CD4-positive, CD25-positive, alpha-beta regulatory T cell (primary cell): Measurements from ENCODE around the gene CACNA1B. TPM values are rescaled to one million over a fixed set of nuclear protein-coding genes. Genes with fewer than 3 reads are reported as not detected.

ENCODE experiments used
- ATAC-seq, 2 donors: fragments of 150-1000 bp; cut with Tn5 transposase; one replicate each; pipeline ENCODE4 v1.10.0; 2021; ENCODE audit warnings: low read depth in 2 of 2, moderate number of reproducible peaks in 2 of 2, moderate library complexity in 1 of 2
- DNase-seq, 3 donors: peaks; one replicate each; pipeline versions ENCODE4 v3.0.0 to v3.0.0-alpha.2; 2012 to 2022; ENCODE audit warnings: mixed read lengths in 1 of 3
- H3K27ac ChIP-seq: one replicate; pipeline ENCODE4 v1.7.0; 2013; ENCODE audit warnings: mild to moderate bottlenecking, low read length; ENCODE audit not compliant: insufficient read depth, poor library complexity, severe bottlenecking
- H3K27me3 ChIP-seq: one replicate; pipeline ENCODE4 v1.7.0; 2013; ENCODE audit warnings: low read length; ENCODE audit not compliant: control insufficient read depth, insufficient read depth
- H3K36me3 ChIP-seq: one replicate; pipeline ENCODE4 v1.7.0; 2013; ENCODE audit warnings: mild to moderate bottlenecking, low read length, moderate library complexity; ENCODE audit not compliant: control insufficient read depth, insufficient read depth
- H3K4me1 ChIP-seq: 2 replicates; pipeline ENCODE4 v1.7.0; 2013; ENCODE audit warnings: mild to moderate bottlenecking, low read length; ENCODE audit not compliant: insufficient read depth, control insufficient read depth, poor library complexity, severe bottlenecking
- H3K4me3 ChIP-seq: one replicate; pipeline ENCODE4 v1.7.0; 2013; ENCODE audit warnings: low read depth, mild to moderate bottlenecking, low read length, moderate library complexity
- H3K9me3 ChIP-seq, 2 experiments: 1 replicate in 1 of 2; 2 replicates in 1 of 2; pipeline ENCODE4 v1.7.0; 2013; ENCODE audit warnings: low read length in 2 of 2, mild to moderate bottlenecking in 1 of 2, moderate library complexity in 1 of 2; ENCODE audit not compliant: control insufficient read depth in 2 of 2
- H3K27ac Mint-ChIP-seq, 3 donors: one replicate each; pipeline ENCODE4 v1.8.0; 2020 to 2022; ENCODE audit warnings: mild to moderate bottlenecking in 3 of 3, mixed read lengths in 3 of 3, moderate library complexity in 2 of 3
- H3K27me3 Mint-ChIP-seq: one replicate; pipeline ENCODE4 v1.8.0; 2022; ENCODE audit warnings: mild to moderate bottlenecking, mixed read lengths
- H3K36me3 Mint-ChIP-seq: one replicate; pipeline ENCODE4 v1.8.0; 2020; ENCODE audit warnings: mixed read lengths
- H3K4me1 Mint-ChIP-seq, 4 donors: one replicate each; pipeline ENCODE4 v1.8.0; 2020 to 2022; ENCODE audit warnings: mixed read lengths in 4 of 4, mild to moderate bottlenecking in 1 of 4
- H3K4me3 Mint-ChIP-seq, 4 donors: one replicate each; pipeline ENCODE4 v1.8.0; 2020 to 2022; ENCODE audit warnings: mild to moderate bottlenecking in 4 of 4, mixed read lengths in 4 of 4, moderate library complexity in 3 of 4
- H3K9me3 Mint-ChIP-seq, 7 donors: one replicate each; pipeline ENCODE4 v1.8.0; 2020 to 2022; ENCODE audit warnings: mixed read lengths in 7 of 7, mild to moderate bottlenecking in 3 of 7, moderate library complexity in 2 of 7
- polyA plus RNA-seq, 4 donors: library from polyadenylated mRNA; unstranded; fragments of 300-500 nt; fragmentation: Illumina TruSeq; gene quantifications; one replicate each; pipeline ENCODE4 v1.2.3, GENCODE V29; 2021
- total RNA-seq: library from RNA; stranded (reverse); gene quantifications from one replicate; pipeline ENCODE4 v1.2.3, GENCODE V29; 2022

CACNA1B gene
- total and polyA plus RNA-seq, 5 donors from 2014 or later: not detected

DNA sequence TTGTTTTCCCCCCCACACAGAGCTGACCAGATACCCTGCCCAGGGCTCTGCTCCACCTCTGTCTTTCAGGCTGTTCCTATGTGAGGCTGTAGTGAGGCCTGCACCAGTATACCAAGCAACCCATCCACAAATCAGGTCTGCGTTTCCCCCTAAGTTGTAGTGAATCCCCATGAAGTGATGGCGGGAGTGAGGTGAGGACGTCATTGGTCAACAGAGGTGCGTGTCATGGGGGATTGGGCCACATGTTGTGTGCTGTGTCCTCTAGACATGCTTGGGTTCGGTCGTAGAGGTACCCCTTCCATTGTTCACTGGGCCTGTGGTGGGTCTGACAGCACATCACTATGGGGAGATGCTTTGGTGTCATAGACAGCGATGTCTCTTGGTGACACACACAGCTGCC is 184.6 kb downstream of the CACNA1B start:
- Mint-ChIP-seq H3K27ac (no peak overlapping the region), H3K36me3 (no peaks in the 10 kb centered on the region), H3K27me3 (peaks cover 6% of the 10 kb centered on the region), H3K9me3 (no peaks in the 10 kb centered on the region), H3K4me3 (no peak overlapping the region), H3K4me1 (no peaks in the 10 kb centered on the region)
- H3K9me3 ChIP-seq: no peaks in the 10 kb centered on the region
- H3K36me3 ChIP-seq: no peaks in the 10 kb centered on the region
- ATAC-seq: no peak
- no peak overlapping the region for H3K27ac ChIP-seq
- no peaks in the 10 kb centered on the region for H3K4me1 ChIP-seq
- no peak for DNase-seq
- H3K4me3 ChIP-seq: no peak overlapping the region
- no peaks in the 10 kb centered on the region for H3K27me3 ChIP-seq

DNA sequence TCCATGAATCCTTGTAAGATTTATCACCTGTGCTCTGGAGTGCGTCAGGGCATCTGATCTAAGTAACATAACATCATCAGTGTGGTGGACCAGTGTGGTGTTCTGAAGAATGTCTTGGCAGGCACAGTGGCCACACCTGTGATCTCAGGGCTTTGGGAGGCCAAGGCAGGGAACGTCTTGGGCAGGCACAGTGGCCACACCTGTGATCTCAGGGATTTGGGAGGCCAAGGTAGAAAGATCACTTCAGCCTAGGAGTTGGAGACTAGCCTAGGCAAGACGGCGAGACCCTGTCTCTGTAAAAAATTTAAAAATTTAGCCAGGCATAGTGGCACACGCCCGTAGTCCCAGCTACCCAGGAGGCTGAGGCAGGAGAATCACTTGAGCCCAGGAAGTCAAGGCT is 185.5 kb downstream of the CACNA1B start:
- Histone ChIP-seq H3K27ac (no peak overlapping the region), H3K9me3 (no peaks in the 10 kb centered on the region), H3K27me3 (no peaks in the 10 kb centered on the region), H3K36me3 (no peaks in the 10 kb centered on the region), H3K4me1 (no peaks in the 10 kb centered on the region), H3K4me3 (no peak overlapping the region)
- no peaks in the 10 kb centered on the region for H3K4me1 Mint-ChIP-seq
- no peak overlapping the region for H3K4me3 Mint-ChIP-seq
- no peak overlapping the region for H3K27ac Mint-ChIP-seq
- no peak for DNase-seq
- H3K27me3 Mint-ChIP-seq: peaks cover 6% of the 10 kb centered on the region
- no peak for ATAC-seq
- no peaks in the 10 kb centered on the region for H3K9me3 Mint-ChIP-seq
- H3K36me3 Mint-ChIP-seq: no peaks in the 10 kb centered on the region

- no peak overlapping the region for H3K27ac Mint-ChIP-seq
- H3K27me3 Mint-ChIP-seq: peaks cover 6% of the 10 kb centered on the region
- no peaks in the 10 kb centered on the region for H3K9me3 Mint-ChIP-seq
- Histone ChIP-seq H3K36me3 (no peaks in the 10 kb centered on the region), H3K9me3 (no peaks in the 10 kb centered on the region), H3K4me3 (no peak overlapping the region), H3K4me1 (no peaks in the 10 kb centered on the region), H3K27ac (no peak overlapping the region), H3K27me3 (no peaks in the 10 kb centered on the region)
- H3K4me1 Mint-ChIP-seq: no peaks in the 10 kb centered on the region
- DNase-seq (no peak), ATAC-seq (no peak)
- H3K36me3 Mint-ChIP-seq: no peaks in the 10 kb centered on the region
- H3K4me3 Mint-ChIP-seq: no peak overlapping the region
Measured at GRCh38 chr9:138063785-138064184, 186.2 kb downstream of the CACNA1B start.

DNA sequence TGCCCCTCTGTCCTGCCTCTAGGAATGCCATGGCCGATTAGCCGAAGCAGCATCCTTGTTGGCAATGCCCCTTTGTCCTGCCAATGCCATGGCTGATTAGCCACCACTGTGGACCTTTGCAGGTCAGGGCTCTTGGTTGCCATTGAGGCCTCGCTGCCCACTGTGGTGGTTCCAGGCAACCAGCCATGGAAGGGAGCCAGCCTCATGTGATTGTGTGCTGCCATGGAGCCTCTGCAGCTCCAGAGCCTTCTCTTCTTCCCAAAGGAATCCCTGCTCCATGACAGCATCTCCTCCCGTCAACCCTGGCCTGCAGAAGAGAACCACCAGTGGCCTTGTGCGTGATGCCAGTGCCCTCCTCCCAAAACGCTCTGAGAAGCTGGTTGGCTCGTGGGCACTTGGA is 187.0 kb downstream of the CACNA1B start:
- no peak overlapping the region for H3K4me3 Mint-ChIP-seq
- Histone ChIP-seq H3K27me3 (no peaks in the 10 kb centered on the region), H3K36me3 (no peaks in the 10 kb centered on the region), H3K9me3 (no peaks in the 10 kb centered on the region), H3K4me1 (no peaks in the 10 kb centered on the region), H3K4me3 (no peak overlapping the region), H3K27ac (no peak overlapping the region)
- ATAC-seq (no peak), DNase-seq (no peak)
- no peaks in the 10 kb centered on the region for H3K9me3 Mint-ChIP-seq
- peaks cover 6% of the 10 kb centered on the region for H3K27me3 Mint-ChIP-seq
- peak overlapping the region in 1 of 3 donors; percentile 45 for H3K27ac Mint-ChIP-seq
- no peaks in the 10 kb centered on the region for H3K4me1 Mint-ChIP-seq
- H3K36me3 Mint-ChIP-seq: no peaks in the 10 kb centered on the region

DNA sequence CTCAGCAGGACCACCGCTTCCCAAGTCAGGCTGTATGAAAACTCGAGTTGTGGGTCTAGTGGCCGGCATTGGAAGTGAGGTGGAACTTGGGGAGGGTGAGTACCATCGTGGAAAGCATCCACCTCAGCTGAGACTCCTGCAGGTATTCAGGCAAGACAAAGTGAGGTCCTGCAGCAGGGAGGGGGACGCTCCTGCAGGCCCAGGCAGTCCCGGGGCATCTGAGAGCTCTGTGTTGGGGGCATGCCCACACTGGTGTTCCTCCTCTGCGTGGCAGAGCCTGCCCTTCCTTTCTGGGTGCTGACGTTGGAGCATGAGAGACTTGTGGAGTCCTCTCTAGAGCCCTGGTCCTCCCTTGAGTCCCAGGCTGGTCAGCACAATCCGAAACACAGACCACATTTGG is 187.7 kb downstream of the CACNA1B start:
- Mint-ChIP-seq H3K4me3 (no peak overlapping the region), H3K27me3 (peaks cover 9% of the 10 kb centered on the region), H3K36me3 (no peaks in the 10 kb centered on the region), H3K4me1 (no peaks in the 10 kb centered on the region), H3K9me3 (no peaks in the 10 kb centered on the region), H3K27ac (no peak overlapping the region)
- Histone ChIP-seq H3K36me3 (no peaks in the 10 kb centered on the region), H3K27ac (no peak overlapping the region), H3K27me3 (no peaks in the 10 kb centered on the region), H3K4me1 (no peaks in the 10 kb centered on the region), H3K9me3 (no peaks in the 10 kb centered on the region), H3K4me3 (no peak overlapping the region)
- DNase-seq (no peak), ATAC-seq (no peak)

GRCh38 chr9:138066049-138066448 is 188.5 kb downstream of the CACNA1B start:
- no peak for ATAC-seq
- Histone ChIP-seq H3K9me3 (no peaks in the 10 kb centered on the region), H3K4me1 (no peaks in the 10 kb centered on the region), H3K36me3 (no peaks in the 10 kb centered on the region), H3K4me3 (no peak overlapping the region), H3K27ac (no peak overlapping the region), H3K27me3 (no peaks in the 10 kb centered on the region)
- Mint-ChIP-seq H3K27me3 (peaks cover 13% of the 10 kb centered on the region), H3K9me3 (no peaks in the 10 kb centered on the region), H3K4me3 (no peak overlapping the region), H3K36me3 (no peaks in the 10 kb centered on the region), H3K27ac (peak overlapping the region in 1 of 3 donors; percentile 38), H3K4me1 (no peaks in the 10 kb centered on the region)
- DNase-seq: no peak

- H3K4me1 ChIP-seq: no peaks in the 10 kb centered on the region
- Mint-ChIP-seq H3K36me3 (no peaks in the 10 kb centered on the region), H3K4me3 (no peak overlapping the region), H3K27ac (peak overlapping the region in 1 of 3 donors; percentile 80), H3K27me3 (peaks cover 13% of the 10 kb centered on the region), H3K4me1 (no peaks in the 10 kb centered on the region), H3K9me3 (no peaks in the 10 kb centered on the region)
- no peak overlapping the region for H3K4me3 ChIP-seq
- no peaks in the 10 kb centered on the region for H3K36me3 ChIP-seq
- H3K27ac ChIP-seq: no peak overlapping the region
- H3K9me3 ChIP-seq: no peaks in the 10 kb centered on the region
- no peaks in the 10 kb centered on the region for H3K27me3 ChIP-seq
- no peak for ATAC-seq
- DNase-seq: no peak
Measured at GRCh38 chr9:138067613-138068367, 190.2 kb downstream of the CACNA1B start.

GRCh38 chr9:138068601-138069035 is 191.0 kb downstream of the CACNA1B start:
- Histone ChIP-seq H3K27me3 (no peaks in the 10 kb centered on the region), H3K36me3 (no peaks in the 10 kb centered on the region), H3K4me3 (no peak overlapping the region), H3K9me3 (no peaks in the 10 kb centered on the region), H3K27ac (no peak overlapping the region), H3K4me1 (no peaks in the 10 kb centered on the region)
- Mint-ChIP-seq H3K36me3 (no peaks in the 10 kb centered on the region), H3K4me1 (no peaks in the 10 kb centered on the region), H3K27me3 (peaks cover 13% of the 10 kb centered on the region), H3K9me3 (no peaks in the 10 kb centered on the region), H3K27ac (no peak overlapping the region), H3K4me3 (no peak overlapping the region)
- no peak for DNase-seq
- no peak for ATAC-seq
